ENCODE data around the gene PIANP. TPM values are rescaled to one million over a fixed set of nuclear protein-coding genes. Genes with fewer than 3 reads are reported as not detected.

The PIANP gene
- total and polyA plus RNA-seq, 2 of the 4 experiments (the other 2 are of a cell fraction), result 0.18 to 6.8 TPM

- no peak for TF ChIP-seq MXI1 (IDR thresholded peaks at IDR 0.05; ENCODE audit: borderline replicate concordance, low read depth, low read length)
- TF ChIP-seq, protein P1, sequence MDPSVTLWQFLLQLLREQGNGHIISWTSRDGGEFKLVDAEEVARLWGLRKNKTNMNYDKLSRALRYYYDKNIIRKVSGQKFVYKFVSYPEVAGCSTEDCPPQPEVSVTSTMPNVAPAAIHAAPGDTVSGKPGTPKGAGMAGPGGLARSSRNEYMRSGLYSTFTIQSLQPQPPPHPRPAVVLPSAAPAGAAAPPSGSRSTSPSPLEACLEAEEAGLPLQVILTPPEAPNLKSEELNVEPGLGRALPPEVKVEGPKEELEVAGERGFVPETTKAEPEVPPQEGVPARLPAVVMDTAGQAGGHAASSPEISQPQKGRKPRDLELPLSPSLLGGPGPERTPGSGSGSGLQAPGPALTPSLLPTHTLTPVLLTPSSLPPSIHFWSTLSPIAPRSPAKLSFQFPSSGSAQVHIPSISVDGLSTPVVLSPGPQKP (IDR thresholded peaks at IDR 0.05; ENCODE audit: borderline replicate concordance, low read depth, low read length), result no peak
Observed at GRCh38 chr12:6734506-6735387, 34.1 kb upstream of the PIANP start (continued).

- Histone ChIP-seq H4K20me1 (ENCODE audit: insufficient read depth, low read length) (no peaks in the 10 kb centered on the region), H2AK5ac (ENCODE audit: low read depth, low read length) (no peak overlapping the region), H2AFZ (replicated peaks; ENCODE audit: low read length, poor library complexity) (no peak overlapping the region), H3K4me3 (ENCODE audit: insufficient read depth, low read depth, low read length) (no peak overlapping the region), H3K27ac (ENCODE audit: insufficient read depth, low read length) (no peak overlapping the region), H2BK120ac (ENCODE audit: low read depth, low read length) (no peak overlapping the region), H3K4me2 (ENCODE audit: low read depth, low read length) (no peak overlapping the region), H3K4ac (ENCODE audit: low read depth, low read length) (no peak overlapping the region), H4K8ac (ENCODE audit: low read depth in 2 of 2, low read length in 2 of 2) (no peak overlapping the region), H3K9ac (ENCODE audit: low read depth, low read length) (no peak overlapping the region), H3K27me3 (ENCODE audit: control insufficient read depth, insufficient read depth, low read length) (no peaks in the 10 kb centered on the region), H3K36me3 (ENCODE audit: control insufficient read depth, insufficient read depth, low read length) (peaks cover 46% of the 10 kb centered on the region), H3K18ac (ENCODE audit: low read depth, low read length) (no peak overlapping the region), H2AK9ac (replicated peaks; ENCODE audit: low read depth, low read length, poor library complexity) (peak overlapping the region; percentile 28), H4K91ac (ENCODE audit: insufficient read depth, low read depth, low read length) (no peak overlapping the region), H3K56ac (ENCODE audit: extremely low read depth, insufficient read depth, low read length) (no peak overlapping the region), H3K4me1 (ENCODE audit: control insufficient read depth, insufficient read depth, low read length) (no peaks in the 10 kb centered on the region), H3K23ac (ENCODE audit: low read depth, low read length) (no peak overlapping the region), H3K9me3 (ENCODE audit: control insufficient read depth, insufficient read depth, low read length) (no peaks in the 10 kb centered on the region), H2BK5ac (ENCODE audit: low read depth, low read length, poor library complexity, severe bottlenecking) (no peak overlapping the region), H3K79me1 (ENCODE audit: low read depth in 1 of 2, low read length in 2 of 2) (peaks cover 17 to 27% of the 10 kb centered on the region in 2 experiments), H2BK20ac (ENCODE audit: low read depth, low read length) (no peak overlapping the region), H3K9me1 (ENCODE audit: insufficient read depth, low read length) (peaks cover 2% of the 10 kb centered on the region; the same call in 1 of the 2 replicates), H4K5ac (ENCODE audit: low read depth, low read length) (no peak overlapping the region), H3K14ac (replicated peaks; ENCODE audit: low read depth, low read length) (no peak overlapping the region), H2BK15ac (ENCODE audit: low read depth, low read length) (no peak overlapping the region)
- 95% methylated on average over 3 of the region's 8 CpGs; no CpG with 5 or more reads in 1 of the 2 experiments for WGBS, 2 experiments (ENCODE audit: extremely low coverage in 2 of 2, insufficient read length in 1 of 2)
- BruUV-seq (replicated peaks), result no TSS peak
- TF ChIP-seq MAFK (IDR thresholded peaks at IDR 0.05; ENCODE audit: low read depth, low read length) (no peak), FOS (IDR thresholded peaks at IDR 0.05; ENCODE audit: low read depth, low read length) (no peak), RAD21 (IDR thresholded peaks at IDR 0.05; ENCODE audit: low read length) (no peak), BHLHE40 (IDR thresholded peaks at IDR 0.05; ENCODE audit: low read depth, low read length) (no peak), CTCF (conservative IDR thresholded peaks at IDR 0.05; ENCODE audit: low read depth, low read length) (no peak), RCOR1 (IDR thresholded peaks at IDR 0.05; ENCODE audit: insufficient replicate concordance, low read length) (no peak), MAZ (IDR thresholded peaks at IDR 0.05; ENCODE audit: borderline replicate concordance, low read depth, low read length) (no peak)
- TF ChIP-seq, protein P1 (IDR thresholded peaks at IDR 0.05; ENCODE audit: borderline replicate concordance, low read depth, low read length), result no peak
- intact Hi-C loops (cut with micrococcal nuclease) (no loop called here), dilution Hi-C loops (cut with HindIII; ENCODE audit: low sequenced_read_pairs, unreplicated experiment) (no loop called here), in situ Hi-C loops (cut with MboI; ENCODE audit: low sequenced_read_pairs) (no loop called here)
- POLR2A ChIA-PET (ENCODE audit: unreplicated experiment), result interaction anchor here (0.8 kb wide), 1 partner anchor 22 kb away, joined by 3 read pairs; the partner anchor contains the start of gene MLF2
- DNase-seq (no peak), ATAC-seq (ENCODE audit: low read depth) (no peak)
- CTCF ChIA-PET, result no interaction called here
Observed at GRCh38 chr12:6730169-6730568, 29.6 kb upstream of the PIANP start.

Measured in IMR-90 (cell line).